ENCODE data around the gene LYRM9. TPM values are rescaled to one million over a fixed set of nuclear protein-coding genes. Genes with fewer than 3 reads are reported as not detected.

LYRM9 gene
- total RNA-seq, 1 donor from 2014 or later = 5.2 TPM

GRCh38 chr17:27938241-27938640 is 45.1 kb upstream of the LYRM9 start:
- TF ChIP-seq CTCF (IDR thresholded peaks at IDR 0.05) = no peak
- peaks cover 25% of the 10 kb centered on the region for H3K27me3 Mint-ChIP-seq (ENCODE audit: low read depth)
- H3K27ac Mint-ChIP-seq (ENCODE audit: unreplicated experiment) = no peak overlapping the region
- no peak for DNase-seq (ENCODE audit: low spot score)
- H3K9me3 Mint-ChIP-seq (ENCODE audit: low read depth) = no peaks in the 10 kb centered on the region
- no peaks in the 10 kb centered on the region for H3K4me1 Mint-ChIP-seq (ENCODE audit: low read depth)
- H3K36me3 Mint-ChIP-seq (ENCODE audit: low read depth) = no peaks in the 10 kb centered on the region
- no peak overlapping the region for H3K4me3 Mint-ChIP-seq (ENCODE audit: unreplicated experiment)

GRCh38 chr17:27937025-27937546 is 43.9 kb upstream of the LYRM9 start:
- no peak for DNase-seq (ENCODE audit: low spot score)
- Mint-ChIP-seq H3K4me3 (ENCODE audit: unreplicated experiment) (no peak overlapping the region), H3K4me1 (ENCODE audit: low read depth) (no peaks in the 10 kb centered on the region), H3K36me3 (ENCODE audit: low read depth) (no peaks in the 10 kb centered on the region), H3K9me3 (ENCODE audit: low read depth) (no peaks in the 10 kb centered on the region), H3K27me3 (ENCODE audit: low read depth) (peaks cover 25% of the 10 kb centered on the region), H3K27ac (ENCODE audit: unreplicated experiment) (no peak overlapping the region)
- TF ChIP-seq CTCF (IDR thresholded peaks at IDR 0.05) = no peak

GRCh38 chr17:27930000-27930399 is 36.8 kb upstream of the LYRM9 start:
- Mint-ChIP-seq H3K27me3 (ENCODE audit: low read depth) (peaks cover 3% of the 10 kb centered on the region), H3K4me3 (ENCODE audit: unreplicated experiment) (no peak overlapping the region), H3K36me3 (ENCODE audit: low read depth) (no peaks in the 10 kb centered on the region), H3K9me3 (ENCODE audit: low read depth) (no peaks in the 10 kb centered on the region), H3K27ac (ENCODE audit: unreplicated experiment) (no peak overlapping the region), H3K4me1 (ENCODE audit: low read depth) (no peaks in the 10 kb centered on the region)
- DNase-seq (ENCODE audit: low spot score) = no peak
- TF ChIP-seq CTCF (IDR thresholded peaks at IDR 0.05) = no peak

- H3K9me3 Mint-ChIP-seq (ENCODE audit: low read depth) = no peaks in the 10 kb centered on the region
- no peak overlapping the region for H3K4me3 Mint-ChIP-seq (ENCODE audit: unreplicated experiment)
- no peak for DNase-seq (ENCODE audit: low spot score)
- H3K36me3 Mint-ChIP-seq (ENCODE audit: low read depth) = no peaks in the 10 kb centered on the region
- no peak overlapping the region for H3K27ac Mint-ChIP-seq (ENCODE audit: unreplicated experiment)
- H3K27me3 Mint-ChIP-seq (ENCODE audit: low read depth) = no peaks in the 10 kb centered on the region
- no peaks in the 10 kb centered on the region for H3K4me1 Mint-ChIP-seq (ENCODE audit: low read depth)
- TF ChIP-seq CTCF (IDR thresholded peaks at IDR 0.05) = no peak
Measured at GRCh38 chr17:27928587-27928986, 35.4 kb upstream of the LYRM9 start.

GRCh38 chr17:27927781-27928180 is 34.6 kb upstream of the LYRM9 start:
- Mint-ChIP-seq H3K36me3 (ENCODE audit: low read depth) (no peaks in the 10 kb centered on the region), H3K27me3 (ENCODE audit: low read depth) (no peaks in the 10 kb centered on the region), H3K4me3 (ENCODE audit: unreplicated experiment) (no peak overlapping the region), H3K9me3 (ENCODE audit: low read depth) (no peaks in the 10 kb centered on the region), H3K4me1 (ENCODE audit: low read depth) (no peaks in the 10 kb centered on the region), H3K27ac (ENCODE audit: unreplicated experiment) (no peak overlapping the region)
- no peak for DNase-seq (ENCODE audit: low spot score)
- TF ChIP-seq CTCF (IDR thresholded peaks at IDR 0.05) = no peak

All from chondrocyte (in vitro differentiated cells).